ENCODE results near the gene ELOVL1. TPM values are rescaled to one million over a fixed set of nuclear protein-coding genes. Genes with fewer than 3 reads are reported as not detected.

ELOVL1 gene
- polyA plus RNA-seq, 1 donor (not counting 4 experiments of a cell fraction or from before 2014, with no cell fraction given), result 283 TPM

DNA sequence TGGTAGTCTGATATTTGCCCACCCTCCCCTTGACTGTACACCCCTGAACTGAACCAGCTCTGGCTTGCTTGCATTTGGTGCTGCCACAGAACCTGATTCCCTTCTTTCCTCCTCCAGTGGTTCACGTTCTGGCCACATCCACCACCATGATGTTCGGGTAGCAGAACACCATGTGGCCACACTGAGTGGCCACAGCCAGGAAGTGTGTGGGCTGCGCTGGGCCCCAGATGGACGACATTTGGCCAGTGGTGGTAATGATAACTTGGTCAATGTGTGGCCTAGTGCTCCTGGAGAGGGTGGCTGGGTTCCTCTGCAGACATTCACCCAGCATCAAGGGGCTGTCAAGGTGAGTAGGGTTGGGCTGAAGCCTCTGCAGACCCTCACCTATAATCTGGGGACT is 7.2 kb downstream of the ELOVL1 start:
- Histone ChIP-seq H3K9me1 (ENCODE audit: control insufficient read depth, extremely low read depth, insufficient read depth, low read length) (no peaks in the 10 kb centered on the region), H3K4me3 (ENCODE audit: control insufficient read depth in 2 of 3, extremely low read depth in 1 of 3, insufficient read depth in 2 of 3, low read depth in 1 of 3, low read length in 3 of 3) (peak overlapping the region in 1 of 3 experiments; percentile 67), H3K27ac (ENCODE audit: control insufficient read depth, insufficient read depth, low read length) (no peak overlapping the region), H2AFZ (ENCODE audit: control insufficient read depth, low read length) (no peak overlapping the region), H3K4me1 (ENCODE audit: control insufficient read depth, extremely low read depth, insufficient read depth, low read length) (peaks cover 33% of the 10 kb centered on the region), H3K27me3 (ENCODE audit: control insufficient read depth, extremely low read depth, insufficient read depth, low read length) (no peaks in the 10 kb centered on the region), H3K36me3 (ENCODE audit: control insufficient read depth in 2 of 2, extremely low read depth in 1 of 2, insufficient read depth in 2 of 2, low read length in 2 of 2) (peaks cover 20 to 37% of the 10 kb centered on the region in 2 experiments), H3K9me3 (ENCODE audit: control insufficient read depth, low read depth, low read length) (no peaks in the 10 kb centered on the region), H4K20me1 (ENCODE audit: control insufficient read depth, extremely low read depth, insufficient read depth, low read length) (peaks cover 3% of the 10 kb centered on the region), H3K4me2 (ENCODE audit: control insufficient read depth, extremely low read depth, insufficient read depth, low read depth, low read length) (peak overlapping the region; percentile 84), H3K79me2 (ENCODE audit: control insufficient read depth, insufficient read depth, low read length) (peaks cover 61% of the 10 kb centered on the region), H3K9ac (ENCODE audit: control insufficient read depth, extremely low read depth, insufficient read depth, low read length) (peak overlapping the region; percentile 68)
- FAIRE-seq (no peak), DNase-seq (ENCODE audit: low read depth, low spot score) (no peak)
- dilution Hi-C loops (cut with MboI; ENCODE audit: extremely low pct_ligation_motif_present, low sequenced_read_pairs), result no loop called here
- TF ChIP-seq, protein P1, sequence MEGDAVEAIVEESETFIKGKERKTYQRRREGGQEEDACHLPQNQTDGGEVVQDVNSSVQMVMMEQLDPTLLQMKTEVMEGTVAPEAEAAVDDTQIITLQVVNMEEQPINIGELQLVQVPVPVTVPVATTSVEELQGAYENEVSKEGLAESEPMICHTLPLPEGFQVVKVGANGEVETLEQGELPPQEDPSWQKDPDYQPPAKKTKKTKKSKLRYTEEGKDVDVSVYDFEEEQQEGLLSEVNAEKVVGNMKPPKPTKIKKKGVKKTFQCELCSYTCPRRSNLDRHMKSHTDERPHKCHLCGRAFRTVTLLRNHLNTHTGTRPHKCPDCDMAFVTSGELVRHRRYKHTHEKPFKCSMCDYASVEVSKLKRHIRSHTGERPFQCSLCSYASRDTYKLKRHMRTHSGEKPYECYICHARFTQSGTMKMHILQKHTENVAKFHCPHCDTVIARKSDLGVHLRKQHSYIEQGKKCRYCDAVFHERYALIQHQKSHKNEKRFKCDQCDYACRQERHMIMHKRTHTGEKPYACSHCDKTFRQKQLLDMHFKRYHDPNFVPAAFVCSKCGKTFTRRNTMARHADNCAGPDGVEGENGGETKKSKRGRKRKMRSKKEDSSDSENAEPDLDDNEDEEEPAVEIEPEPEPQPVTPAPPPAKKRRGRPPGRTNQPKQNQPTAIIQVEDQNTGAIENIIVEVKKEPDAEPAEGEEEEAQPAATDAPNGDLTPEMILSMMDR (optimal IDR thresholded peaks at IDR 0.05 in 1 of 3, IDR thresholded peaks at IDR 0.05 in 1 of 3, conservative IDR thresholded peaks at IDR 0.05 in 1 of 3; ENCODE audit: extremely low read depth in 1 of 3, insufficient read depth in 2 of 3, low read length in 3 of 3), result no peak
- no peak for TF ChIP-seq EZH2 (IDR thresholded peaks at IDR 0.05; ENCODE audit: low read length)

DNA sequence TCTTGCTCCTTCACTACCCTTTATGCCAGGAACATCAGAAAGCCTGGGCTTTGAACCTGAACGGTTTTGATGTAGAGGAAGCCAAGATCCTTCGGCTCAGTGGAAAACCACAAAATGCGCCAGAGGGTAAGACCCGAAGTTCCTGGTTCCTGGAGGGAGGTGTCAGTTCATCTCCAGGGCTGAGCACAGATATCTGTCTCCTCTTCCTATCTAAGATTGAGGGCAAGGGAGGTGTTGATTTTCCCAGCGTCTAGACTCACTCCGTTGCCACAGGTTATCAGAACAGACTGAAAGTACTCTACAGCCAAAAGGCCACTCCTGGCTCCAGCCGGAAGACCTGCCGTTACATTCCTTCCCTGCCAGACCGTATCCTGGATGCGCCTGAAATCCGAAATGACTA is 8.1 kb downstream of the ELOVL1 start:
- H3K9ac ChIP-seq (ENCODE audit: control insufficient read depth, extremely low read depth, insufficient read depth, low read length), result peak overlapping the region; percentile 68
- H3K4me2 ChIP-seq (ENCODE audit: control insufficient read depth, extremely low read depth, insufficient read depth, low read depth, low read length), result peak overlapping the region; percentile 84
- DNase-seq (ENCODE audit: low read depth, low spot score), result no peak
- FAIRE-seq, result peak; percentile 74
- peaks cover under 1% of the 10 kb centered on the region for H4K20me1 ChIP-seq (ENCODE audit: control insufficient read depth, extremely low read depth, insufficient read depth, low read length)
- no peaks in the 10 kb centered on the region for H3K9me1 ChIP-seq (ENCODE audit: control insufficient read depth, extremely low read depth, insufficient read depth, low read length)
- H3K79me2 ChIP-seq (ENCODE audit: control insufficient read depth, insufficient read depth, low read length), result peaks cover 52% of the 10 kb centered on the region
- H3K9me3 ChIP-seq (ENCODE audit: control insufficient read depth, low read depth, low read length), result no peaks in the 10 kb centered on the region
- H3K4me3 ChIP-seq (ENCODE audit: control insufficient read depth in 2 of 3, extremely low read depth in 1 of 3, insufficient read depth in 2 of 3, low read depth in 1 of 3, low read length in 3 of 3), result peak overlapping the region; percentile 55 to 77 (median 67)
- peaks cover 26% of the 10 kb centered on the region for H3K4me1 ChIP-seq (ENCODE audit: control insufficient read depth, extremely low read depth, insufficient read depth, low read length)
- no peak overlapping the region for H2AFZ ChIP-seq (ENCODE audit: control insufficient read depth, low read length)
- H3K27ac ChIP-seq (ENCODE audit: control insufficient read depth, insufficient read depth, low read length), result peak overlapping the region; percentile 70
- peaks cover 12 to 28% of the 10 kb centered on the region in 2 experiments for H3K36me3 ChIP-seq (ENCODE audit: control insufficient read depth in 2 of 2, extremely low read depth in 1 of 2, insufficient read depth in 2 of 2, low read length in 2 of 2)
- no peak for TF ChIP-seq EZH2 (IDR thresholded peaks at IDR 0.05; ENCODE audit: low read length)
- TF ChIP-seq, protein P1 (optimal IDR thresholded peaks at IDR 0.05 in 1 of 3, IDR thresholded peaks at IDR 0.05 in 1 of 3, conservative IDR thresholded peaks at IDR 0.05 in 1 of 3; ENCODE audit: extremely low read depth in 1 of 3, insufficient read depth in 2 of 3, low read length in 3 of 3), result no peak
- no peaks in the 10 kb centered on the region for H3K27me3 ChIP-seq (ENCODE audit: control insufficient read depth, extremely low read depth, insufficient read depth, low read length)
- dilution Hi-C loops (cut with MboI; ENCODE audit: extremely low pct_ligation_motif_present, low sequenced_read_pairs), result no loop called here

Data from keratinocyte (primary cell).